ENCODE results near the gene DNAJC9. TPM values are rescaled to one million over a fixed set of nuclear protein-coding genes. Genes with fewer than 3 reads are reported as not detected.
A peak's percentile ranks its signal among the peaks of the same experiment; 100 is the strongest.
"Not testable (repeated sequence)": the region's sequence is repeated elsewhere in the genome, so short reads cannot be mapped to it uniquely, and the experiment has no call there.

The DNAJC9 gene
- total RNA-seq, 1 donor from 2014 or later, result 32.7 TPM

GRCh38 chr10:73264423-73264822 is 17.4 kb upstream of the DNAJC9 start:
- Mint-ChIP-seq H3K36me3 (no peaks in the 10 kb centered on the region), H3K27ac (no peak overlapping the region), H3K4me1 (peaks cover 12% of the 10 kb centered on the region), H3K4me3 (no peak overlapping the region), H3K9me3 (peaks cover under 1% of the 10 kb centered on the region), H3K27me3 (ENCODE audit: low read depth) (peaks cover 19% of the 10 kb centered on the region)
- no peak for DNase-seq (ENCODE audit: low spot score in 2 of 2, unreplicated experiment in 2 of 2)
- TF ChIP-seq CTCF (IDR thresholded peaks at IDR 0.05; ENCODE audit: unreplicated experiment), result no peak

GRCh38 chr10:73263693-73264347 is 16.8 kb upstream of the DNAJC9 start:
- Mint-ChIP-seq H3K27ac (peak overlapping the region; percentile 38), H3K4me1 (peaks cover 12% of the 10 kb centered on the region), H3K4me3 (no peak overlapping the region), H3K9me3 (peaks cover 6% of the 10 kb centered on the region), H3K27me3 (ENCODE audit: low read depth) (peaks cover 13% of the 10 kb centered on the region), H3K36me3 (peaks cover 2% of the 10 kb centered on the region)
- peak; percentile 53 for TF ChIP-seq CTCF (IDR thresholded peaks at IDR 0.05; ENCODE audit: unreplicated experiment)
- DNase-seq (ENCODE audit: low spot score in 2 of 2, unreplicated experiment in 2 of 2), result no peak

- Mint-ChIP-seq H3K9me3 (peaks cover 12% of the 10 kb centered on the region), H3K27me3 (ENCODE audit: low read depth) (peaks cover 10% of the 10 kb centered on the region), H3K4me3 (no peak overlapping the region), H3K4me1 (peaks cover 12% of the 10 kb centered on the region), H3K36me3 (peaks cover 3% of the 10 kb centered on the region), H3K27ac (no peak overlapping the region)
- no peak for TF ChIP-seq CTCF (IDR thresholded peaks at IDR 0.05; ENCODE audit: unreplicated experiment)
- DNase-seq (ENCODE audit: low spot score in 2 of 2, unreplicated experiment in 2 of 2), result no peak
Measured at GRCh38 chr10:73262880-73263555, 16.0 kb upstream of the DNAJC9 start.

GRCh38 chr10:73262105-73262730 is 15.2 kb upstream of the DNAJC9 start:
- Mint-ChIP-seq H3K4me3 (no peak overlapping the region), H3K27ac (no peak overlapping the region), H3K4me1 (peaks cover 12% of the 10 kb centered on the region), H3K36me3 (peaks cover 3% of the 10 kb centered on the region), H3K9me3 (peaks cover 12% of the 10 kb centered on the region), H3K27me3 (ENCODE audit: low read depth) (peaks cover 4% of the 10 kb centered on the region)
- no peak for TF ChIP-seq CTCF (IDR thresholded peaks at IDR 0.05; ENCODE audit: unreplicated experiment)
- no peak for DNase-seq (ENCODE audit: low spot score in 2 of 2, unreplicated experiment in 2 of 2)

GRCh38 chr10:73261362-73261995 is 14.4 kb upstream of the DNAJC9 start:
- peaks cover 12% of the 10 kb centered on the region for H3K4me1 Mint-ChIP-seq
- H3K27me3 Mint-ChIP-seq (ENCODE audit: low read depth), result peaks cover 3% of the 10 kb centered on the region
- H3K27ac Mint-ChIP-seq, result no peak overlapping the region
- H3K4me3 Mint-ChIP-seq, result no peak overlapping the region
- no peak for DNase-seq (ENCODE audit: low spot score in 2 of 2, unreplicated experiment in 2 of 2)
- peaks cover 3% of the 10 kb centered on the region for H3K36me3 Mint-ChIP-seq
- TF ChIP-seq CTCF (IDR thresholded peaks at IDR 0.05; ENCODE audit: unreplicated experiment), result no peak
- H3K9me3 Mint-ChIP-seq, result peaks cover 12% of the 10 kb centered on the region

- peaks cover 12% of the 10 kb centered on the region for H3K9me3 Mint-ChIP-seq
- H3K36me3 Mint-ChIP-seq; H3K27me3 Mint-ChIP-seq (ENCODE audit: low read depth); H3K4me1 Mint-ChIP-seq; H3K4me3 Mint-ChIP-seq; DNase-seq (ENCODE audit: low spot score in 2 of 2, unreplicated experiment in 2 of 2); H3K27ac Mint-ChIP-seq: not testable (repeated sequence)
Measured at GRCh38 chr10:73258612-73259011, 11.6 kb upstream of the DNAJC9 start.
